Psoas muscle (tissue), 8 donors: ENCODE data around the gene EDIL3. TPM values are rescaled to one million over a fixed set of nuclear protein-coding genes. Genes with fewer than 3 reads are reported as not detected.

Experiments used
- ATAC-seq, 4 donors: fragments of 200-7000 bp; cut with Tn5 transposase; one replicate each; pipeline ENCODE4 v1.9.1; 2020; ENCODE audit warnings: moderate library complexity in 3 of 4, mild to moderate bottlenecking in 2 of 4
- DNase-seq, 2 donors: peaks; one replicate each; pipeline ENCODE4 v3.0.0-alpha.2; 2020
- H3K27ac ChIP-seq: fragments of 200-600 bp; one replicate; pipeline ENCODE4 v1.8.0; 2022
- H3K27me3 ChIP-seq, 3 donors: fragments of 200-600 bp in 1 of 3; one replicate each; pipeline versions ENCODE4 v1.6.1 to v1.8.0; 2013 to 2022; ENCODE audit warnings: low read length in 2 of 3, mild to moderate bottlenecking in 2 of 3, moderate library complexity in 1 of 3; ENCODE audit not compliant: insufficient read depth in 3 of 3
- H3K36me3 ChIP-seq, 2 donors: fragments of 200-600 bp in 1 of 2; one replicate each; pipeline versions ENCODE4 v1.6.1 to v1.8.0; 2013 to 2022; ENCODE audit warnings: low read depth in 1 of 2, mild to moderate bottlenecking in 1 of 2, moderate library complexity in 1 of 2; ENCODE audit not compliant: insufficient read depth in 1 of 2
- H3K4me1 ChIP-seq: fragments of 200-600 bp; one replicate; pipeline ENCODE4 v1.8.0; 2022
- H3K4me3 ChIP-seq: fragments of 200-600 bp; one replicate; pipeline ENCODE4 v1.8.0; 2022; ENCODE audit warnings: mild to moderate bottlenecking
- H3K9me3 ChIP-seq: fragments of 200-600 bp; one replicate; pipeline ENCODE4 v1.8.0; 2022
- CTCF ChIP-seq: fragments of 200-600 bp; IDR thresholded peaks from one replicate; pipeline ENCODE4 v1.8.0; 2022; ENCODE audit warnings: antibody characterized with exemption
- WGBS, 3 donors: extraction: QIAGEN DNeasy Blood & Tissue Kit; methylation state at CpG; one replicate each; pipeline versions ENCODE4 v1.1.6 to v1.1.7; 2013; 5-methylcytosine and 5-hydroxymethylcytosine counted together
- intact Hi-C, 2 donors: fragments of 100-400 bp; cut with DNase I; formaldehyde crosslinking; loops; one replicate each; pipeline versions ENCODE4 v1.11.0 to v1.14.2; 2022
- polyA plus RNA-seq, 3 donors: library from polyadenylated mRNA; stranded (reverse); fragments of 200-250 nt; gene quantifications; one replicate each; pipeline ENCODE4 v1.2.3, GENCODE V29; 2013
- total RNA-seq, 4 donors: library from RNA; stranded (reverse); fragmentation: NEBNext Ultra II Directional in 2 of 4; extraction: Animal tissue kit (Norgen Biotek cat#: 25700) in 2 of 4; gene quantifications; one replicate each; pipeline versions ENCODE4 v1.2.1 to v1.2.4, GENCODE V29; 2021 to 2023
- donor health status: healthy with polysubstance abuse.
- donor health status: DM: no; HTN: no; CAD: no; lungs with moderate emphysema.
- donor health status: Bipolar disorder and iron deficiency.
- donor health status: healthy.
- donor health status: DM: yes; HTN: yes; CAD: no.
- donor health status: DM: no; HTN: no; CAD: no.
- donor health status: DM: no; HTN: no; CAD: no.
- donor health status: DM: yes; HTN: yes; CAD: no.

The EDIL3 gene
- total and polyA plus RNA-seq, 7 donors = 0.11 to 0.91 (median 0.34) TPM

GRCh38 chr5:84260140-84260539 is 124.5 kb downstream of the EDIL3 start:
- Histone ChIP-seq H3K27ac (no peak overlapping the region), H3K27me3 (peaks cover 0 to 2% (median 0%) of the 10 kb centered on the region in 3 donors), H3K36me3 (no peaks in the 10 kb centered on the region), H3K4me3 (no peak overlapping the region), H3K9me3 (no peaks in the 10 kb centered on the region), H3K4me1 (no peaks in the 10 kb centered on the region)
- no peak for DNase-seq
- TF ChIP-seq CTCF = no peak
- WGBS, 3 donors = 42 to 55% (median 45%) methylated on average over 1 of the region's 1 CpG
- intact Hi-C loops = no loop called here
- ATAC-seq = no peak

- Histone ChIP-seq H3K9me3 (no peaks in the 10 kb centered on the region), H3K36me3 (no peaks in the 10 kb centered on the region), H3K27me3 (peaks cover 0 to 2% (median 0%) of the 10 kb centered on the region in 3 donors), H3K4me3 (no peak overlapping the region), H3K27ac (no peak overlapping the region), H3K4me1 (no peaks in the 10 kb centered on the region)
- 36 to 47% (median 44%) methylated on average over 4 of the region's 4 CpGs for WGBS, 3 donors
- DNase-seq (no peak), ATAC-seq (no peak)
- TF ChIP-seq CTCF = no peak
- intact Hi-C loops = no loop called here
Measured at GRCh38 chr5:84259283-84260045, 125.2 kb downstream of the EDIL3 start.

- H3K27me3 ChIP-seq = peaks cover 0 to 2% (median 0%) of the 10 kb centered on the region in 3 donors
- DNase-seq (no peak), ATAC-seq (no peak)
- H3K9me3 ChIP-seq = no peaks in the 10 kb centered on the region
- intact Hi-C loops = no loop called here
- WGBS, 3 donors = 68 to 76% (median 70%) methylated on average over 2 of the region's 2 CpGs
- TF ChIP-seq CTCF = no peak
- no peak overlapping the region for H3K27ac ChIP-seq
- no peaks in the 10 kb centered on the region for H3K4me1 ChIP-seq
- H3K4me3 ChIP-seq = no peak overlapping the region
- no peaks in the 10 kb centered on the region for H3K36me3 ChIP-seq
Measured at GRCh38 chr5:84257061-84257460, 127.6 kb downstream of the EDIL3 start.

GRCh38 chr5:84255315-84255714 is 129.4 kb downstream of the EDIL3 start:
- no peak for TF ChIP-seq CTCF
- H3K27ac ChIP-seq = no peak overlapping the region
- H3K36me3 ChIP-seq = no peaks in the 10 kb centered on the region
- intact Hi-C loops = no loop called here
- no peaks in the 10 kb centered on the region for H3K9me3 ChIP-seq
- H3K27me3 ChIP-seq = peaks cover 0 to 2% (median 0%) of the 10 kb centered on the region in 3 donors
- no peak overlapping the region for H3K4me3 ChIP-seq
- DNase-seq (no peak), ATAC-seq (no peak)
- no peaks in the 10 kb centered on the region for H3K4me1 ChIP-seq

- H3K4me3 ChIP-seq = no peak overlapping the region
- no peak for TF ChIP-seq CTCF
- no peaks in the 10 kb centered on the region for H3K9me3 ChIP-seq
- DNase-seq (no peak), ATAC-seq (no peak)
- 70 to 73% (median 70%) methylated on average over 1 of the region's 1 CpG for WGBS, 3 donors
- H3K27ac ChIP-seq = no peak overlapping the region
- H3K4me1 ChIP-seq = no peaks in the 10 kb centered on the region
- no peaks in the 10 kb centered on the region for H3K36me3 ChIP-seq
- peaks cover 0 to 2% (median 0%) of the 10 kb centered on the region in 3 donors for H3K27me3 ChIP-seq
- intact Hi-C loops = no loop called here
Measured at GRCh38 chr5:84253946-84254345, 130.7 kb downstream of the EDIL3 start.
